HL-60/S4 treated with retinoic acid at 250 ng/mL for 4 days and 3 days (cell line): ENCODE results near the gene TEK.

Experiments
- in situ Hi-C: fragments of 300-500 bp; cut with MboI; formaldehyde crosslinking; loops from 2 replicates; pipeline ENCODE4 v1.7.0; 2022; ENCODE audit warnings: low sequenced_read_pairs

TEK gene

GRCh38 chr9:27118916-27119315, 9.9 kb downstream of the TEK start:
- in situ Hi-C loops, result no loop called here

- in situ Hi-C loops, result no loop called here
Measured at GRCh38 chr9:27124151-27124550, 15.1 kb downstream of the TEK start.

- in situ Hi-C loops, result no loop called here
Measured at GRCh38 chr9:27125030-27125429, 16.0 kb downstream of the TEK start.

GRCh38 chr9:27125936-27126335, 16.9 kb downstream of the TEK start:
- in situ Hi-C loops, result no loop called here

- in situ Hi-C loops, result no loop called here
Measured at GRCh38 chr9:27126670-27127069, 17.6 kb downstream of the TEK start.

- in situ Hi-C loops, result no loop called here
Measured at GRCh38 chr9:27129221-27129620, 20.2 kb downstream of the TEK start.

GRCh38 chr9:27131731-27132130, 22.7 kb downstream of the TEK start:
- in situ Hi-C loops, result no loop called here

GRCh38 chr9:27133817-27134216, 24.8 kb downstream of the TEK start:
- in situ Hi-C loops, result no loop called here

GRCh38 chr9:27142299-27142930, 33.4 kb downstream of the TEK start:
- in situ Hi-C loops, result no loop called here

GRCh38 chr9:27145143-27145542, 36.1 kb downstream of the TEK start:
- in situ Hi-C loops, result no loop called here

GRCh38 chr9:27149651-27150050, 40.6 kb downstream of the TEK start:
- in situ Hi-C loops, result no loop called here

- in situ Hi-C loops, result no loop called here
Measured at GRCh38 chr9:27150746-27151406, 41.9 kb downstream of the TEK start.

GRCh38 chr9:27151693-27152404, 42.8 kb downstream of the TEK start:
- in situ Hi-C loops, result no loop called here

GRCh38 chr9:27152405-27152718, 43.3 kb downstream of the TEK start:
- in situ Hi-C loops, result no loop called here

- in situ Hi-C loops, result no loop called here
Measured at GRCh38 chr9:27154908-27155307, 45.9 kb downstream of the TEK start.

- in situ Hi-C loops, result no loop called here
Measured at GRCh38 chr9:27157097-27157496, 48.1 kb downstream of the TEK start.

- in situ Hi-C loops, result no loop called here
Measured at GRCh38 chr9:27157736-27158135, 48.7 kb downstream of the TEK start.

GRCh38 chr9:27160636-27161035, 51.6 kb downstream of the TEK start:
- in situ Hi-C loops, result no loop called here

GRCh38 chr9:27162045-27162444, 53.0 kb downstream of the TEK start:
- in situ Hi-C loops, result no loop called here

GRCh38 chr9:27165068-27165467, 56.0 kb downstream of the TEK start:
- in situ Hi-C loops, result no loop called here

- in situ Hi-C loops, result no loop called here
Measured at GRCh38 chr9:27165670-27166069, 56.6 kb downstream of the TEK start.

GRCh38 chr9:27168496-27168895, 59.5 kb downstream of the TEK start:
- in situ Hi-C loops, result no loop called here
